Forelimb muscle (tissue), 1 donor: ENCODE measurements around the gene GLT8D1. TPM values are rescaled to one million over a fixed set of nuclear protein-coding genes. Genes with fewer than 3 reads are reported as not detected.
"Not testable (repeated sequence)": the region's sequence is repeated elsewhere in the genome, so short reads cannot be mapped to it uniquely, and the experiment has no call there.

Source experiments
- DNase-seq: peaks from one replicate; pipeline ENCODE4 v3.0.0-alpha.2; 2013; ENCODE audit warnings: low read depth
- polyA plus RNA-seq: library from polyadenylated mRNA; unstranded; fragments of 120-200 nt; gene quantifications from one replicate; pipeline ENCODE4 v1.2.1, GENCODE V29; 2013; ENCODE audit not compliant: insufficient read length

Gene GLT8D1
- polyA plus RNA-seq, 1 donor: 63.7 TPM

- DNase-seq: no peak
Observed at GRCh38 chr3:52679811-52680210, 25.8 kb downstream of the GLT8D1 start.

- DNase-seq: no peak
Observed at GRCh38 chr3:52679199-52679538, 26.4 kb downstream of the GLT8D1 start.

GRCh38 chr3:52678265-52679198, 27.1 kb downstream of the GLT8D1 start:
- no peak for DNase-seq

GRCh38 chr3:52676201-52676600, 29.4 kb downstream of the GLT8D1 start:
- not testable (repeated sequence) for DNase-seq

- no peak for DNase-seq
Observed at GRCh38 chr3:52671676-52672075, 33.9 kb downstream of the GLT8D1 start.

GRCh38 chr3:52670621-52671521, 34.7 kb downstream of the GLT8D1 start:
- no peak for DNase-seq

GRCh38 chr3:52663098-52663497, 42.5 kb downstream of the GLT8D1 start:
- DNase-seq: no peak

- no peak for DNase-seq
Observed at GRCh38 chr3:52660046-52660445, 45.5 kb downstream of the GLT8D1 start.

- DNase-seq: no peak
Observed at GRCh38 chr3:52655895-52656294, 49.7 kb downstream of the GLT8D1 start.

- DNase-seq: no peak
Observed at GRCh38 chr3:52651592-52651991, 54.0 kb downstream of the GLT8D1 start.

- no peak for DNase-seq
Observed at GRCh38 chr3:52650439-52650838, 55.2 kb downstream of the GLT8D1 start.

- DNase-seq: no peak
Observed at GRCh38 chr3:52649461-52650210, 56.0 kb downstream of the GLT8D1 start.

GRCh38 chr3:52645549-52645948, 60.0 kb downstream of the GLT8D1 start:
- DNase-seq: no peak

Other genes with a start within 250 kb of the GLT8D1 start
- 37.3 TPM for gene STAB1, start 210.5 kb downstream of the GLT8D1 start, polyA plus RNA-seq
- 80.6 TPM for gene NT5DC2, start 171.9 kb downstream of the GLT8D1 start, polyA plus RNA-seq
- gene UQCC5, start 169.2 kb downstream of the GLT8D1 start, polyA plus RNA-seq: 11.5 TPM
- gene PBRM1, start 19.9 kb downstream of the GLT8D1 start, polyA plus RNA-seq: 46.8 TPM
- 86.8 TPM for gene GNL3, start 19.8 kb downstream of the GLT8D1 start, polyA plus RNA-seq
- 76.5 TPM for gene SPCS1, start 315 bp upstream of the GLT8D1 start, polyA plus RNA-seq
- gene NEK4, start 65.1 kb upstream of the GLT8D1 start, polyA plus RNA-seq: 9.9 TPM
- not detected for gene ITIH1, start 71.8 kb upstream of the GLT8D1 start, polyA plus RNA-seq
- 1.2 TPM for gene ITIH3, start 89.0 kb upstream of the GLT8D1 start, polyA plus RNA-seq
- 32.4 TPM for gene ITIH4, start 124.9 kb upstream of the GLT8D1 start, polyA plus RNA-seq
- gene MUSTN1, start 129.2 kb upstream of the GLT8D1 start, polyA plus RNA-seq: 169 TPM
- 7.0 TPM for gene STIMATE, start 191.8 kb upstream of the GLT8D1 start, polyA plus RNA-seq